HEK293T (cell line): ENCODE measurements around the gene MTA3.
A peak's percentile ranks its signal among the peaks of the same experiment; 100 is the strongest.

Source experiments
- CTCF ChIA-PET: fragments of 350-600 bp; formaldehyde crosslinking; extraction: SDS; loops from one replicate; lab custom pipeline; 2021; ENCODE audit warnings: antibody characterized with exemption, inconsistent platforms; lab: Yijun Ruan, JAX
- POLR2A ChIA-PET: fragments of 350-600 bp; formaldehyde crosslinking; extraction: SDS; loops from one replicate; lab custom pipeline; 2020; ENCODE audit warnings: antibody characterized with exemption, inconsistent platforms; lab: Yijun Ruan, JAX
- DNase-seq: peaks from one replicate; pipeline ENCODE4 v3.0.0; 2012; ENCODE audit warnings: mixed read lengths; ENCODE audit errors: extremely low spot score
- ARNT ChIP-seq: fragments of 450-650 bp; IDR thresholded peaks from 2 replicates; pipeline ENCODE4 v1.6.1; 2017; ENCODE audit warnings: mild to moderate bottlenecking
- BHLHE40 ChIP-seq: fragments of 450-650 bp; IDR thresholded peaks from 2 replicates; pipeline ENCODE4 v1.6.1; 2016; ENCODE audit warnings: mild to moderate bottlenecking, moderate library complexity, borderline replicate concordance
- CTBP1 ChIP-seq: fragments of 450-650 bp; IDR thresholded peaks from 2 replicates; pipeline ENCODE4 v1.6.1; 2016; ENCODE audit warnings: borderline replicate concordance
- ELF4 ChIP-seq: fragments of 450-650 bp; IDR thresholded peaks from 2 replicates; pipeline ENCODE4 v1.6.1; 2017; ENCODE audit warnings: antibody characterized with exemption
- FOXA1 ChIP-seq: fragments of 450-650 bp; IDR thresholded peaks from 2 replicates; pipeline ENCODE4 v1.6.1; 2016; ENCODE audit warnings: mild to moderate bottlenecking
- FOXK2 ChIP-seq: fragments of 450-650 bp; IDR thresholded peaks from 2 replicates; pipeline ENCODE4 v1.6.1; 2016; ENCODE audit warnings: mild to moderate bottlenecking
- FOXM1 ChIP-seq: fragments of 450-650 bp; IDR thresholded peaks from 2 replicates; pipeline ENCODE4 v1.6.1; 2017; ENCODE audit warnings: mild to moderate bottlenecking, borderline replicate concordance
- HDGF ChIP-seq: fragments of 450-650 bp; IDR thresholded peaks from 2 replicates; pipeline ENCODE4 v1.6.1; 2017; ENCODE audit warnings: antibody characterized with exemption, borderline replicate concordance
- L3MBTL2 ChIP-seq: fragments of 450-650 bp; conservative IDR thresholded peaks from 2 replicates; pipeline ENCODE4 v1.6.1; 2016; ENCODE audit warnings: mild to moderate bottlenecking
- LEF1 ChIP-seq: fragments of 450-650 bp; IDR thresholded peaks from 2 replicates; pipeline ENCODE4 v1.6.1; 2017; ENCODE audit warnings: mild to moderate bottlenecking, borderline replicate concordance
- NFRKB ChIP-seq: fragments of 450-650 bp; IDR thresholded peaks from 2 replicates; pipeline ENCODE4 v1.6.1; 2016; ENCODE audit warnings: mild to moderate bottlenecking, moderate library complexity
- PKNOX1 ChIP-seq: fragments of 450-650 bp; IDR thresholded peaks from 2 replicates; pipeline ENCODE4 v1.6.1; 2016
- SP1 ChIP-seq: fragments of 450-650 bp; IDR thresholded peaks from 2 replicates; pipeline ENCODE4 v1.6.1; 2017
- SUZ12 ChIP-seq: fragments of 450-650 bp; IDR thresholded peaks from 2 replicates; pipeline ENCODE4 v1.6.1; 2016; ENCODE audit warnings: mild to moderate bottlenecking
- TARDBP ChIP-seq: fragments of 450-650 bp; IDR thresholded peaks from 2 replicates; pipeline ENCODE4 v1.6.1; 2016
- ZNF384 ChIP-seq: fragments of 450-650 bp; IDR thresholded peaks from 2 replicates; pipeline ENCODE4 v1.6.1; 2016

Gene MTA3

GRCh38 chr2:42659609-42660008 is 91.2 kb downstream of the MTA3 start:
- DNase-seq, result no peak
- CTCF ChIA-PET, result no interaction called here
- POLR2A ChIA-PET, result no interaction called here
- TF ChIP-seq L3MBTL2, result no peak
- TF ChIP-seq SP1, result no peak
- TF ChIP-seq BHLHE40, result no peak
- TF ChIP-seq ARNT, result no peak
- no peak for TF ChIP-seq CTBP1
- no peak for TF ChIP-seq ELF4
- no peak for TF ChIP-seq FOXK2
- TF ChIP-seq NFRKB, result no peak
- no peak for TF ChIP-seq HDGF
- no peak for TF ChIP-seq SUZ12
- TF ChIP-seq PKNOX1, result no peak

GRCh38 chr2:42663106-42663780 is 94.8 kb downstream of the MTA3 start:
- DNase-seq, result peak; percentile 84
- ChIA-PET POLR2A (no interaction called here), CTCF (interaction anchor here (0.6 to 1.9 kb wide), 9 partner anchors 10 to 206 kb away, joined by 3 to 13 read pairs (median 4); no protein-coding TSS in a partner anchor)
- TF ChIP-seq SP1 (no peak), ELF4 (no peak), ARNT (no peak), TARDBP (no peak), ZNF384 (no peak), FOXA1 (no peak), FOXM1 (no peak), CTBP1 (no peak), HDGF (no peak), SUZ12 (no peak), FOXK2 (no peak)

GRCh38 chr2:42663828-42664227 is 95.4 kb downstream of the MTA3 start:
- POLR2A ChIA-PET, result no interaction called here
- CTCF ChIA-PET, result interaction anchor here (0.7 to 1.9 kb wide), 4 partner anchors 10 to 165 kb away, joined by 3 to 13 read pairs (median 4); no protein-coding TSS in a partner anchor
- TF ChIP-seq FOXK2 (no peak), ARNT (no peak), ZNF384 (no peak), TARDBP (no peak), SP1 (no peak), HDGF (no peak), FOXM1 (no peak), SUZ12 (no peak), PKNOX1 (no peak), CTBP1 (no peak), LEF1 (no peak), BHLHE40 (no peak), FOXA1 (no peak), NFRKB (no peak), L3MBTL2 (no peak), ELF4 (no peak)
- DNase-seq, result no peak

- no peak for TF ChIP-seq L3MBTL2
- no peak for TF ChIP-seq FOXM1
- no peak for TF ChIP-seq HDGF
- TF ChIP-seq PKNOX1, result no peak
- TF ChIP-seq FOXK2, result no peak
- DNase-seq, result no peak
- POLR2A ChIA-PET, result no interaction called here
- CTCF ChIA-PET, result no interaction called here
Observed at GRCh38 chr2:42673989-42674579, 105.7 kb downstream of the MTA3 start.

GRCh38 chr2:42675815-42676214 is 107.4 kb downstream of the MTA3 start:
- no peak for DNase-seq
- TF ChIP-seq HDGF (no peak), L3MBTL2 (no peak), PKNOX1 (no peak), FOXK2 (no peak), ARNT (no peak), FOXA1 (no peak), BHLHE40 (no peak)
- CTCF ChIA-PET, result no interaction called here
- POLR2A ChIA-PET, result no interaction called here

GRCh38 chr2:42685303-42685702 is 116.9 kb downstream of the MTA3 start:
- no peak for DNase-seq
- TF ChIP-seq ELF4 (no peak), PKNOX1 (no peak), L3MBTL2 (no peak), LEF1 (no peak), SUZ12 (no peak), CTBP1 (no peak), SP1 (no peak), TARDBP (no peak), FOXK2 (no peak), BHLHE40 (no peak), FOXA1 (no peak), HDGF (no peak), ARNT (no peak), FOXM1 (no peak), ZNF384 (no peak), NFRKB (no peak)
- ChIA-PET CTCF (no interaction called here), POLR2A (no interaction called here)
